SH-SY5Y (cell line): ENCODE data around the gene TSPAN14.

Experiments used
- GATA2 ChIP-seq: IDR thresholded peaks from 2 replicates; pipeline ENCODE4 v1.6.1; 2011; ENCODE audit warnings: mild to moderate bottlenecking, low read depth, low read length
- GATA3 ChIP-seq: IDR thresholded peaks from 2 replicates; pipeline ENCODE4 v1.6.1; 2011; ENCODE audit warnings: low read depth, mild to moderate bottlenecking, low read length, moderate library complexity

- TF ChIP-seq GATA2 (no peak), GATA3 (no peak)
Measured at GRCh38 chr10:80413271-80413996, 40.7 kb upstream of the TSPAN14 start.
